Measurements from ENCODE around the gene AGT.

GRCh38 chr1:230746617-230747016 is 32.7 kb upstream of the AGT start:
- TF ChIP-seq EZH2 (IDR thresholded peaks at IDR 0.05; ENCODE audit: low read length) (no peak), CTCF (optimal IDR thresholded peaks at IDR 0.05 in 1 of 3, IDR thresholded peaks at IDR 0.05 in 1 of 3, conservative IDR thresholded peaks at IDR 0.05 in 1 of 3; ENCODE audit: extremely low read depth in 1 of 3, insufficient read depth in 2 of 3, low read length in 3 of 3) (no peak)
